ENCODE data around the gene SLC5A10. TPM values are rescaled to one million over a fixed set of nuclear protein-coding genes. Genes with fewer than 3 reads are reported as not detected.

Gene SLC5A10
- total RNA-seq, 1 experiment from 2014 or later = not detected

- no peaks in the 10 kb centered on the region for H3K27me3 ChIP-seq (replicated peaks; ENCODE audit: insufficient read depth, low read depth, low read length, poor library complexity)
- H3K27ac ChIP-seq (ENCODE audit: low read depth, low read length, poor library complexity, severe bottlenecking) = no peak overlapping the region
- BruUV-seq (replicated peaks) = no TSS peak
- no peaks in the 10 kb centered on the region for H3K4me1 ChIP-seq (ENCODE audit: insufficient read depth, low read length, poor library complexity, severe bottlenecking)
- H3K36me3 ChIP-seq (ENCODE audit: insufficient read depth, low read length, poor library complexity, severe bottlenecking) = no peaks in the 10 kb centered on the region
- TF ChIP-seq EZH2 (IDR thresholded peaks at IDR 0.05; ENCODE audit: borderline replicate concordance, low read depth, low read length, poor library complexity, severe bottlenecking) (no peak), CTCF (conservative IDR thresholded peaks at IDR 0.05; ENCODE audit: low read depth, low read length) (no peak)
- no peaks in the 10 kb centered on the region for H3K9me3 ChIP-seq (ENCODE audit: low read depth, low read length, poor library complexity, severe bottlenecking)
- no peak overlapping the region for H3K4me3 ChIP-seq (ENCODE audit: low read depth, low read length, poor library complexity, severe bottlenecking)
- POLR2A ChIA-PET (ENCODE audit: low non-redundant PET) = no interaction called here
- intact Hi-C loops (cut with micrococcal nuclease; ENCODE audit: unreplicated experiment) = no loop called here
- DNase-seq (ENCODE audit: low spot score) = no peak
- CTCF ChIA-PET = no interaction called here
These were observed 61.3 kb downstream of the SLC5A10 start for GRCh38 chr17:19013226-19013625.

DNA sequence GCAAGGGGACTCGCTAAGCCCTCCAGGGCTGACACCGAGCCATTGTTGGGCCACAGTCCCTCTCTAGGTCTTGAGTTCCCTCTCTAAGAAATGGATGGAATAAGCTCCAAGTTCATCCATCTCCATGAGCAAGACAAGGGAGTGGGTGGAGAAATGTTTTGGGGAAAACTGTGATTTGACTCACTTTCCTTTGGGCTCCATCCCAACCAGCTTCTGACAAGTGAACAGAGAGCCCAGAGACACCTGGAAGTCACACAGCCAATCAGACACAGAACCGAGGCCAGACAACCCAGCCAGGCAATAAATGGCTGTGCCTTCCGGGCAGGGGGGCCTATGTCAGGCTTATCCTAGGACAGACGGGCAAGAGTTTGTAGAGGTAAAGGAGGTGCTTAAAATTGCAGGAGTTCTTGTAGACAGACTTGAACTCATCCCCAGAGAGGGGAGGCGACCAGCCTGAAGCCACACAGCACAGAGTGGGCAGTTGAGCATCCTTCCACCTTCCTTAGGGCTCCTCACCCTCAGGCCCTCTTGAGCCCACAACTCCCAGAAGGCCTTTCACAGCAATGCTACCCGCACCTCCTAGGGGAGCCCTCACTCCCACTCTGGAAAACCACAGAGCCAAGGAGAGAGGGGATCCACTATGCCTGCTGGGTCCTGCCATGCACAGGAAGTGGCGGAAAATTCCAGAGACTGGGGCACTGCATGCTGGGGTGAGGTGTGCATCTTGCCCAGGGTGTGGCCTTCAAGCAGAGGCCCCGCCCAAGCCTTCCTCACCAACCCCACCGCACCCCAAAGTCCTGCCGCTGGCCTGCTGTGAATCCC is 62.1 kb downstream of the SLC5A10 start:
- no peak for DNase-seq (ENCODE audit: low spot score)
- ChIA-PET CTCF (no interaction called here), POLR2A (ENCODE audit: low non-redundant PET) (no interaction called here)

DNA sequence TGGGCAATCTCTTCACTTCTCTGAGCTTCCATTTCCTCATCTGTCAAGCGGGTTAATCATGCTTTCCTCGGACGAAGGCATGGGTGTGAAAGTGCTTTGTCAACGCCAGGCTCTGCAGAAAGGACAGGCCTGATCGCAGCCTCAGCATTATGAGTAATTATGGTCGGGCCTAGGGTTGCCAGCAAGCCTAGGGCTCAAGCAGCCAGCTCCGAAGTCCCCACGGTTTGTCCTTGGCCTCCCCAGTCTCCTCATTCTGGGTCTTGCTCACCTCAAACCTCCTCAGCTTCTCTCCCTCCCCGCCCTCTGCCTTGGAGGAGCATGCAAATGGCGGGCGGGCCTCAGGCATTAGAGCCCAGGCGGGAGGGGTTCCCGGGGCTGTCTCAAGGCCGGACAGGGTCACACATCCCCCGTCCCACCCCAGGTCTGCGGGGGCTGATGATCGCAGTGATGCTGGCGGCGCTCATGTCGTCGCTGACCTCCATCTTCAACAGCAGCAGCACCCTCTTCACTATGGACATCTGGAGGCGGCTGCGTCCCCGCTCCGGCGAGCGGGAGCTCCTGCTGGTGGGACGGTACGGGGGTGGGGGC is 62.8 kb downstream of the SLC5A10 start:
- ChIA-PET CTCF (no interaction called here), POLR2A (ENCODE audit: low non-redundant PET) (no interaction called here)
- no peaks in the 10 kb centered on the region for H3K27me3 ChIP-seq (replicated peaks; ENCODE audit: insufficient read depth, low read depth, low read length, poor library complexity)
- BruUV-seq (replicated peaks) = no TSS peak
- H3K27ac ChIP-seq (ENCODE audit: low read depth, low read length, poor library complexity, severe bottlenecking) = no peak overlapping the region
- intact Hi-C loops (cut with micrococcal nuclease; ENCODE audit: unreplicated experiment) = no loop called here
- no peaks in the 10 kb centered on the region for H3K9me3 ChIP-seq (ENCODE audit: low read depth, low read length, poor library complexity, severe bottlenecking)
- no peak for DNase-seq (ENCODE audit: low spot score)
- no peaks in the 10 kb centered on the region for H3K36me3 ChIP-seq (ENCODE audit: insufficient read depth, low read length, poor library complexity, severe bottlenecking)
- TF ChIP-seq CTCF (conservative IDR thresholded peaks at IDR 0.05; ENCODE audit: low read depth, low read length) = no peak
- no peak for TF ChIP-seq EZH2 (IDR thresholded peaks at IDR 0.05; ENCODE audit: borderline replicate concordance, low read depth, low read length, poor library complexity, severe bottlenecking)
- H3K4me3 ChIP-seq (ENCODE audit: low read depth, low read length, poor library complexity, severe bottlenecking) = no peak overlapping the region
- no peaks in the 10 kb centered on the region for H3K4me1 ChIP-seq (ENCODE audit: insufficient read depth, low read length, poor library complexity, severe bottlenecking)

More for the DNA sequence above, 62.1 kb downstream of the SLC5A10 start:
- Histone ChIP-seq H3K36me3 (ENCODE audit: insufficient read depth, low read length, poor library complexity, severe bottlenecking) (no peaks in the 10 kb centered on the region), H3K4me1 (ENCODE audit: insufficient read depth, low read length, poor library complexity, severe bottlenecking) (no peaks in the 10 kb centered on the region), H3K27me3 (replicated peaks; ENCODE audit: insufficient read depth, low read depth, low read length, poor library complexity) (no peaks in the 10 kb centered on the region), H3K27ac (ENCODE audit: low read depth, low read length, poor library complexity, severe bottlenecking) (no peak overlapping the region), H3K9me3 (ENCODE audit: low read depth, low read length, poor library complexity, severe bottlenecking) (no peaks in the 10 kb centered on the region), H3K4me3 (ENCODE audit: low read depth, low read length, poor library complexity, severe bottlenecking) (no peak overlapping the region)
- no peak for TF ChIP-seq EZH2 (IDR thresholded peaks at IDR 0.05; ENCODE audit: borderline replicate concordance, low read depth, low read length, poor library complexity, severe bottlenecking)
- TF ChIP-seq CTCF (conservative IDR thresholded peaks at IDR 0.05; ENCODE audit: low read depth, low read length) = no peak
- intact Hi-C loops (cut with micrococcal nuclease; ENCODE audit: unreplicated experiment) = no loop called here
- BruUV-seq (replicated peaks) = no TSS peak

All from A673 (cell line).